ENCODE results near the gene MCC.
"Not testable (repeated sequence)": the region's sequence is repeated elsewhere in the genome, so short reads cannot be mapped to it uniquely, and the experiment has no call there.

- TF ChIP-seq, protein P1, sequence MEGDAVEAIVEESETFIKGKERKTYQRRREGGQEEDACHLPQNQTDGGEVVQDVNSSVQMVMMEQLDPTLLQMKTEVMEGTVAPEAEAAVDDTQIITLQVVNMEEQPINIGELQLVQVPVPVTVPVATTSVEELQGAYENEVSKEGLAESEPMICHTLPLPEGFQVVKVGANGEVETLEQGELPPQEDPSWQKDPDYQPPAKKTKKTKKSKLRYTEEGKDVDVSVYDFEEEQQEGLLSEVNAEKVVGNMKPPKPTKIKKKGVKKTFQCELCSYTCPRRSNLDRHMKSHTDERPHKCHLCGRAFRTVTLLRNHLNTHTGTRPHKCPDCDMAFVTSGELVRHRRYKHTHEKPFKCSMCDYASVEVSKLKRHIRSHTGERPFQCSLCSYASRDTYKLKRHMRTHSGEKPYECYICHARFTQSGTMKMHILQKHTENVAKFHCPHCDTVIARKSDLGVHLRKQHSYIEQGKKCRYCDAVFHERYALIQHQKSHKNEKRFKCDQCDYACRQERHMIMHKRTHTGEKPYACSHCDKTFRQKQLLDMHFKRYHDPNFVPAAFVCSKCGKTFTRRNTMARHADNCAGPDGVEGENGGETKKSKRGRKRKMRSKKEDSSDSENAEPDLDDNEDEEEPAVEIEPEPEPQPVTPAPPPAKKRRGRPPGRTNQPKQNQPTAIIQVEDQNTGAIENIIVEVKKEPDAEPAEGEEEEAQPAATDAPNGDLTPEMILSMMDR (IDR thresholded peaks at IDR 0.05) = not testable (repeated sequence)
- not testable (repeated sequence) for TF ChIP-seq POLR2AphosphoS5 (IDR thresholded peaks at IDR 0.05; ENCODE audit: low read depth, low read length); TCF7L2 (IDR thresholded peaks at IDR 0.05; ENCODE audit: low read depth, low read length); SIN3A (IDR thresholded peaks at IDR 0.05; ENCODE audit: borderline replicate concordance, insufficient read depth, low read depth, low read length)
- TF ChIP-seq, protein P2, sequence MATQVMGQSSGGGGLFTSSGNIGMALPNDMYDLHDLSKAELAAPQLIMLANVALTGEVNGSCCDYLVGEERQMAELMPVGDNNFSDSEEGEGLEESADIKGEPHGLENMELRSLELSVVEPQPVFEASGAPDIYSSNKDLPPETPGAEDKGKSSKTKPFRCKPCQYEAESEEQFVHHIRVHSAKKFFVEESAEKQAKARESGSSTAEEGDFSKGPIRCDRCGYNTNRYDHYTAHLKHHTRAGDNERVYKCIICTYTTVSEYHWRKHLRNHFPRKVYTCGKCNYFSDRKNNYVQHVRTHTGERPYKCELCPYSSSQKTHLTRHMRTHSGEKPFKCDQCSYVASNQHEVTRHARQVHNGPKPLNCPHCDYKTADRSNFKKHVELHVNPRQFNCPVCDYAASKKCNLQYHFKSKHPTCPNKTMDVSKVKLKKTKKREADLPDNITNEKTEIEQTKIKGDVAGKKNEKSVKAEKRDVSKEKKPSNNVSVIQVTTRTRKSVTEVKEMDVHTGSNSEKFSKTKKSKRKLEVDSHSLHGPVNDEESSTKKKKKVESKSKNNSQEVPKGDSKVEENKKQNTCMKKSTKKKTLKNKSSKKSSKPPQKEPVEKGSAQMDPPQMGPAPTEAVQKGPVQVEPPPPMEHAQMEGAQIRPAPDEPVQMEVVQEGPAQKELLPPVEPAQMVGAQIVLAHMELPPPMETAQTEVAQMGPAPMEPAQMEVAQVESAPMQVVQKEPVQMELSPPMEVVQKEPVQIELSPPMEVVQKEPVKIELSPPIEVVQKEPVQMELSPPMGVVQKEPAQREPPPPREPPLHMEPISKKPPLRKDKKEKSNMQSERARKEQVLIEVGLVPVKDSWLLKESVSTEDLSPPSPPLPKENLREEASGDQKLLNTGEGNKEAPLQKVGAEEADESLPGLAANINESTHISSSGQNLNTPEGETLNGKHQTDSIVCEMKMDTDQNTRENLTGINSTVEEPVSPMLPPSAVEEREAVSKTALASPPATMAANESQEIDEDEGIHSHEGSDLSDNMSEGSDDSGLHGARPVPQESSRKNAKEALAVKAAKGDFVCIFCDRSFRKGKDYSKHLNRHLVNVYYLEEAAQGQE (IDR thresholded peaks at IDR 0.05; ENCODE audit: insufficient read depth in 1 of 2, low read depth in 2 of 2, low read length in 1 of 2) = not testable (repeated sequence)
Measured at GRCh38 chr5:113076649-113077048, 411.6 kb downstream of the MCC start.

Measured in Panc1 (cell line).